GM18909 (cell line): Measurements from ENCODE around the gene RTBDN.
"Not testable (repeated sequence)": the region's sequence is repeated elsewhere in the genome, so short reads cannot be mapped to it uniquely, and the experiment has no call there.

ENCODE experiments used
- ATAC-seq: cut with Tn5 transposase; IDR thresholded peaks from one replicate; pipeline ENCODE4 v1.9.1; 2021; ENCODE audit warnings: mild to moderate bottlenecking; ENCODE audit not compliant: unreplicated experiment, poor library complexity

Gene RTBDN

GRCh38 chr19:12828494-12828893 lies 5.9 kb downstream of the RTBDN start:
- no peak for ATAC-seq

GRCh38 chr19:12825254-12826131 lies 8.9 kb downstream of the RTBDN start:
- no peak for ATAC-seq

GRCh38 chr19:12821761-12822160 lies 12.6 kb downstream of the RTBDN start:
- ATAC-seq, result no peak

GRCh38 chr19:12817810-12818209 lies 16.6 kb downstream of the RTBDN start:
- ATAC-seq, result not testable (repeated sequence)

GRCh38 chr19:12817188-12817587 lies 17.2 kb downstream of the RTBDN start:
- ATAC-seq, result not testable (repeated sequence)

- no peak for ATAC-seq
These were observed 19.3 kb downstream of the RTBDN start for GRCh38 chr19:12815088-12815487.

- peak; percentile 79 for ATAC-seq
These were observed 27.9 kb downstream of the RTBDN start, which contains the start of gene RNASEH2A for GRCh38 chr19:12806242-12807081. TSS of gene RNASEH2A (plus strand) at chr19:12806584. CDS start at chr19:12806674, 90 bp downstream.

- ATAC-seq, result no peak
These were observed 30.3 kb downstream of the RTBDN start for GRCh38 chr19:12804051-12804450.

- ATAC-seq, result no peak
These were observed 31.9 kb downstream of the RTBDN start for GRCh38 chr19:12802267-12803106.

GRCh38 chr19:12801466-12802266 lies 32.7 kb downstream of the RTBDN start, which contains the start of the genes PRDX2 and THSD8:
TSS of gene PRDX2 (minus strand) at chr19:12801800. CDS start at chr19:12801261, 539 bp downstream.
TSS of gene THSD8 (plus strand) at chr19:12802069. CDS start at chr19:12802072, 3 bp downstream.
- peak; percentile 48 for ATAC-seq

GRCh38 chr19:12800923-12801465 lies 33.4 kb downstream of the RTBDN start:
- ATAC-seq, result no peak

- ATAC-seq, result no peak
These were observed 34.0 kb downstream of the RTBDN start for GRCh38 chr19:12800466-12800770.

GRCh38 chr19:12799742-12800465 lies 34.5 kb downstream of the RTBDN start:
- no peak for ATAC-seq

GRCh38 chr19:12797607-12798006 lies 36.8 kb downstream of the RTBDN start:
- ATAC-seq, result not testable (repeated sequence)

- no peak for ATAC-seq
These were observed 37.2 kb downstream of the RTBDN start for GRCh38 chr19:12797141-12797587.

- ATAC-seq, result no peak
These were observed 38.0 kb downstream of the RTBDN start for GRCh38 chr19:12796146-12797071.

- no peak for ATAC-seq
These were observed 39.4 kb downstream of the RTBDN start for GRCh38 chr19:12794971-12795381.
